ENCODE data around the gene ARID1A.

Gene ARID1A

DNA sequence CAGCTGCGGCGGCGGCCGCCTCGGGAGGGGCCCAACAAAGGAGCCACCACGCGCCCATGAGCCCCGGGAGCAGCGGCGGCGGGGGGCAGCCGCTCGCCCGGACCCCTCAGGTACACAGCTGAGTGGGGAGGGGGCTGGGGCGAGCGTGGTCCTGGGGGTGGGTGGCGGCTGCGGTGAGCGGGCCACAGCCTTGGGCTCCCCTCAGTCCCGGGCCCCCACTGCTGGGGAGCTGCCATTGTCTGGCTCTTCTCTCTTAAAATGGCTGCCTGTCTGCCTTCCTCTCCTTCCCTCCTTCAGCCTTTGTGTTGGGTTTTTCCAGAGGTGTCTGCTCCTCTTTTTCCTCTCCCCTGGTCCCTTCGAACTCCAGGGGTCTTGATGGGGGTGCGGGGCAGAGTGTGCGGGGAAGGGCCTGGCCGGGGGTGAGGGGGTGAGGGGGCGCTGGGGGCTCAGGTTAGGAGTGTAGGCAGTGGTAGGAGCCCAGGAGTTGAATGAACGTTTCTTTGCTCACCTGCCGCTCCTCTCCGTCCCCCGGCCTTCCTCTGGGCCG, 1.7 kb downstream of the ARID1A start:
- Histone ChIP-seq H3K4me3 (ENCODE audit: low read depth in 1 of 2, low read length in 2 of 2) (peak overlapping the region; percentile 78 to 81), H3K27me3 (ENCODE audit: insufficient read depth, low read length, poor library complexity) (no peaks in the 10 kb centered on the region), H3K4me2 (ENCODE audit: insufficient read depth, low read length) (peak overlapping the region; percentile 97), H3K79me2 (ENCODE audit: insufficient read depth, low read length) (peaks cover 86% of the 10 kb centered on the region), H3K27ac (ENCODE audit: low read length) (peak overlapping the region; percentile 91), H3K9me3 (ENCODE audit: insufficient read depth, low read length, severe bottlenecking) (no peaks in the 10 kb centered on the region), H3K36me3 (ENCODE audit: insufficient read depth, low read length) (peaks cover 46% of the 10 kb centered on the region), H3K4me1 (ENCODE audit: insufficient read depth, low read length) (peaks cover 64% of the 10 kb centered on the region), H3K9ac (ENCODE audit: low read depth, low read length) (peak overlapping the region; percentile 89), H2AFZ (ENCODE audit: low read depth, low read length) (no peak overlapping the region), H4K20me1 (ENCODE audit: insufficient read depth, low read length) (peaks cover 48% of the 10 kb centered on the region)
- DNase-seq (peak; percentile 38), ATAC-seq (ENCODE audit: insufficient read depth, low read depth) (peak; percentile 0; the same call in 1 of the 3 replicates)
- TF ChIP-seq, protein P1, sequence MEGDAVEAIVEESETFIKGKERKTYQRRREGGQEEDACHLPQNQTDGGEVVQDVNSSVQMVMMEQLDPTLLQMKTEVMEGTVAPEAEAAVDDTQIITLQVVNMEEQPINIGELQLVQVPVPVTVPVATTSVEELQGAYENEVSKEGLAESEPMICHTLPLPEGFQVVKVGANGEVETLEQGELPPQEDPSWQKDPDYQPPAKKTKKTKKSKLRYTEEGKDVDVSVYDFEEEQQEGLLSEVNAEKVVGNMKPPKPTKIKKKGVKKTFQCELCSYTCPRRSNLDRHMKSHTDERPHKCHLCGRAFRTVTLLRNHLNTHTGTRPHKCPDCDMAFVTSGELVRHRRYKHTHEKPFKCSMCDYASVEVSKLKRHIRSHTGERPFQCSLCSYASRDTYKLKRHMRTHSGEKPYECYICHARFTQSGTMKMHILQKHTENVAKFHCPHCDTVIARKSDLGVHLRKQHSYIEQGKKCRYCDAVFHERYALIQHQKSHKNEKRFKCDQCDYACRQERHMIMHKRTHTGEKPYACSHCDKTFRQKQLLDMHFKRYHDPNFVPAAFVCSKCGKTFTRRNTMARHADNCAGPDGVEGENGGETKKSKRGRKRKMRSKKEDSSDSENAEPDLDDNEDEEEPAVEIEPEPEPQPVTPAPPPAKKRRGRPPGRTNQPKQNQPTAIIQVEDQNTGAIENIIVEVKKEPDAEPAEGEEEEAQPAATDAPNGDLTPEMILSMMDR (IDR thresholded peaks at IDR 0.05; ENCODE audit: borderline replicate concordance, extremely low read depth, low read length, poor library complexity, severe bottlenecking), result no peak
- TF ChIP-seq EZH2 (IDR thresholded peaks at IDR 0.05; ENCODE audit: borderline replicate concordance, low read depth, low read length, severe bottlenecking), result no peak

DNA sequence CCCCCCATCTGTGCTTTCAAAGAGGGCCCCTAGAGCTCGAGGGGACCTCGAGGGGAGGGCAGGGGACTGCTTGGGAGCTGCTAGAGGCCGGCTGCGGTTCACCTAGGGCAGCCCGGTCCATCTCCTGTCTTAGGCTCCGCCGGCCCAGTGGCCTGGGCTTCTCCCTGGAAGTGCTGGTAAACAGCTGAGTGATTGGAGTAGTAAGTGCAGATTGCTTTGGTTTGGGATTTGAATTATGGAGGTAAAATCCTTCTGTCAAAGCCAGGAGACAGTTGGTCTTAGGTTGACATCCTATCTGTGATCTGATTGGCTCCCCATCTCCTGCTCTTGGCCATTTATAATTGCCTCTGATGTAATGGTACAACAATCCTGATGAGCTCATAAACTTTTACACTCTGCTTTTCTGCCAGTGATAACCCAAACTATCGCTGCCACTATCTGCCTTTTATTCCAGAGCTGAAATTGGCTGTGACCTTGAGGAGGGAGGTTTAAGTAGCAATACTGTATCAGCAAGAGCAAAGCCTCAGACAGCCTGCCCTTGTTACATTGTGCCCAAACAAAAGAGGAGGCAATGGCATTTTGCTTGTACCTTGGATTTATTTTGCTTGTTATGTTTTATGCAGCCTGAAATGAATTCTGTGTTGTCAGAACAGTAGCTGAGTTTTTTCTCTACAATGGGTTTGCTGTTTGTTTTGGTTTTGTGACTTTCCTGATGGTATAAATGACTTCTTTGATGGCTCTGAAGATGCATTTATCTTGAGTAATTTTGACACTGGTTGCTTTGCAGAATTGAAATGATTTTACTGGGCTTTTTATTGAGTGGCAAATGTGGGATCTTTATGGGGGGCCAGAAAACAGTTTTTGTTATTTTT, 2.4 kb downstream of the ARID1A start:
- peak overlapping the region; percentile 78 to 81 for H3K4me3 ChIP-seq (ENCODE audit: low read depth in 1 of 2, low read length in 2 of 2)
- peak overlapping the region; percentile 91 for H3K27ac ChIP-seq (ENCODE audit: low read length)
- H3K27me3 ChIP-seq (ENCODE audit: insufficient read depth, low read length, poor library complexity), result no peaks in the 10 kb centered on the region
- H3K79me2 ChIP-seq (ENCODE audit: insufficient read depth, low read length), result peaks cover 93% of the 10 kb centered on the region
- H3K36me3 ChIP-seq (ENCODE audit: insufficient read depth, low read length), result peaks cover 53% of the 10 kb centered on the region
- peak overlapping the region; percentile 97 for H3K4me2 ChIP-seq (ENCODE audit: insufficient read depth, low read length)
- ATAC-seq (ENCODE audit: insufficient read depth, low read depth) (peak; percentile 50), DNase-seq (peak; percentile 57)
- peak overlapping the region; percentile 89 for H3K9ac ChIP-seq (ENCODE audit: low read depth, low read length)
- H3K9me3 ChIP-seq (ENCODE audit: insufficient read depth, low read length, severe bottlenecking), result no peaks in the 10 kb centered on the region
- peaks cover 55% of the 10 kb centered on the region for H4K20me1 ChIP-seq (ENCODE audit: insufficient read depth, low read length)
- no peak overlapping the region for H2AFZ ChIP-seq (ENCODE audit: low read depth, low read length)
- peaks cover 69% of the 10 kb centered on the region for H3K4me1 ChIP-seq (ENCODE audit: insufficient read depth, low read length)
- TF ChIP-seq EZH2 (IDR thresholded peaks at IDR 0.05; ENCODE audit: borderline replicate concordance, low read depth, low read length, severe bottlenecking), result no peak
- TF ChIP-seq, protein P1 (IDR thresholded peaks at IDR 0.05; ENCODE audit: borderline replicate concordance, extremely low read depth, low read length, poor library complexity, severe bottlenecking), result no peak

- H3K9ac ChIP-seq (ENCODE audit: low read depth, low read length), result peak overlapping the region; percentile 89
- H3K79me2 ChIP-seq (ENCODE audit: insufficient read depth, low read length), result peaks cover 98% of the 10 kb centered on the region
- DNase-seq (no peak), ATAC-seq (ENCODE audit: insufficient read depth, low read depth) (no peak)
- TF ChIP-seq, protein P1 (IDR thresholded peaks at IDR 0.05; ENCODE audit: borderline replicate concordance, extremely low read depth, low read length, poor library complexity, severe bottlenecking), result no peak
- no peak for TF ChIP-seq EZH2 (IDR thresholded peaks at IDR 0.05; ENCODE audit: borderline replicate concordance, low read depth, low read length, severe bottlenecking)
- H3K36me3 ChIP-seq (ENCODE audit: insufficient read depth, low read length), result peaks cover 69% of the 10 kb centered on the region
- H3K4me3 ChIP-seq (ENCODE audit: low read depth in 1 of 2, low read length in 2 of 2), result peak overlapping the region in 1 of 2 experiments; percentile 81; a peak in 2 of 4 replicates
- H4K20me1 ChIP-seq (ENCODE audit: insufficient read depth, low read length), result peaks cover 78% of the 10 kb centered on the region
- no peaks in the 10 kb centered on the region for H3K27me3 ChIP-seq (ENCODE audit: insufficient read depth, low read length, poor library complexity)
- H3K27ac ChIP-seq (ENCODE audit: low read length), result peak overlapping the region; percentile 46; the same call in 1 of the 2 replicates
- no peak overlapping the region for H2AFZ ChIP-seq (ENCODE audit: low read depth, low read length)
- H3K4me2 ChIP-seq (ENCODE audit: insufficient read depth, low read length), result peak overlapping the region; percentile 97
- no peaks in the 10 kb centered on the region for H3K9me3 ChIP-seq (ENCODE audit: insufficient read depth, low read length, severe bottlenecking)
- peaks cover 68% of the 10 kb centered on the region for H3K4me1 ChIP-seq (ENCODE audit: insufficient read depth, low read length)
Measured at GRCh38 chr1:26700711-26701110, 4.9 kb downstream of the ARID1A start.
